GM18519 (cell line): ENCODE results near the gene PDGFB.

ENCODE experiments used
- ATAC-seq: cut with Tn5 transposase; IDR thresholded peaks from one replicate; pipeline ENCODE4 v1.9.1; 2021; ENCODE audit warnings: mild to moderate bottlenecking, moderate library complexity; ENCODE audit not compliant: unreplicated experiment, low FRiP score

PDGFB gene

GRCh38 chr22:39214006-39214382 lies 30.8 kb downstream of the PDGFB start:
- no peak for ATAC-seq

- ATAC-seq = no peak
Measured at GRCh38 chr22:39212721-39213376, 31.9 kb downstream of the PDGFB start.

GRCh38 chr22:39209756-39210155 lies 35.0 kb downstream of the PDGFB start:
- ATAC-seq = no peak

GRCh38 chr22:39208013-39208680 lies 36.6 kb downstream of the PDGFB start:
- ATAC-seq = no peak

GRCh38 chr22:39207141-39208012 lies 37.4 kb downstream of the PDGFB start:
- no peak for ATAC-seq

- no peak for ATAC-seq
Measured at GRCh38 chr22:39206491-39206890, 38.3 kb downstream of the PDGFB start.

- no peak for ATAC-seq
Measured at GRCh38 chr22:39205344-39206021, 39.3 kb downstream of the PDGFB start.

GRCh38 chr22:39204216-39204615 lies 40.6 kb downstream of the PDGFB start:
- ATAC-seq = no peak

- ATAC-seq = no peak
Measured at GRCh38 chr22:39197578-39197977, 47.2 kb downstream of the PDGFB start.

- ATAC-seq = no peak
Measured at GRCh38 chr22:39194098-39194497, 50.7 kb downstream of the PDGFB start.

GRCh38 chr22:39188809-39189208 lies 56.0 kb downstream of the PDGFB start:
- ATAC-seq = no peak

GRCh38 chr22:39185601-39186012 lies 59.2 kb downstream of the PDGFB start:
- ATAC-seq = no peak

- no peak for ATAC-seq
Measured at GRCh38 chr22:39184586-39185577, 59.9 kb downstream of the PDGFB start.

GRCh38 chr22:39183991-39184585 lies 60.7 kb downstream of the PDGFB start:
- ATAC-seq = no peak

- no peak for ATAC-seq
Measured at GRCh38 chr22:39182478-39183030, 62.2 kb downstream of the PDGFB start.

GRCh38 chr22:39181778-39182177 lies 63.0 kb downstream of the PDGFB start:
- ATAC-seq = no peak

GRCh38 chr22:39181356-39181755 lies 63.4 kb downstream of the PDGFB start:
- ATAC-seq = no peak

- no peak for ATAC-seq
Measured at GRCh38 chr22:39179841-39180335, 64.9 kb downstream of the PDGFB start.

- ATAC-seq = no peak
Measured at GRCh38 chr22:39179401-39179827, 65.4 kb downstream of the PDGFB start.
